B cell (primary cell): Measurements from ENCODE around the gene TCIRG1. TPM values are rescaled to one million over a fixed set of nuclear protein-coding genes. Genes with fewer than 3 reads are reported as not detected.

ENCODE experiments used
- ATAC-seq: fragments of 200-7000 bp; cut with Tn5 transposase; one replicate; pipeline ENCODE4 v1.10.0; 2021; ENCODE audit warnings: low read depth, mild to moderate bottlenecking, moderate number of reproducible peaks, moderate library complexity
- CTCF ChIA-PET: fragments of 350-600 bp; sonication (Branson Sonifier 250); formaldehyde crosslinking; loops from one replicate; lab custom pipeline; 2021; ENCODE audit warnings: antibody characterized with exemption, inconsistent platforms; lab: Charles Lee
- POLR2A ChIA-PET: fragments of 350-600 bp; sonication (Branson Sonifier 250); formaldehyde crosslinking; loops from one replicate; lab custom pipeline; 2021; ENCODE audit warnings: antibody characterized with exemption; lab: Charles Lee
- DNase-seq: peaks from one replicate; pipeline ENCODE4 v3.0.0; 2013
- H2AFZ ChIP-seq: 2 replicates; pipeline ENCODE4 v1.6.1; 2012; ENCODE audit warnings: mild to moderate bottlenecking, low read depth, low read length; ENCODE audit not compliant: insufficient read depth, poor library complexity, severe bottlenecking
- H3K27ac ChIP-seq, 2 donors: 1 replicate in 1 of 2; 2 replicates in 1 of 2; pipeline ENCODE4 v1.5.1; 2012 to 2013; ENCODE audit warnings: low read length in 2 of 2, mild to moderate bottlenecking in 2 of 2, moderate library complexity in 1 of 2
- H3K27me3 ChIP-seq, 4 experiments: fragments of 200-600 bp in 1 of 4; sonication (generic) in 1 of 4; replicated peaks in 1 of 4; 1 replicate in 2 of 4; 2 replicates in 2 of 4; pipeline versions ENCODE4 v1.6.1 to v1.7.0; 2013 to 2016; ENCODE audit warnings: low read length in 3 of 4, mild to moderate bottlenecking in 2 of 4, mixed read lengths in 1 of 4, moderate library complexity in 1 of 4; ENCODE audit not compliant: insufficient read depth in 4 of 4, control insufficient read depth in 3 of 4; ENCODE audit errors: control extremely low read depth in 1 of 4
- H3K36me3 ChIP-seq, 2 experiments: replicated peaks in 1 of 2; 1 replicate in 1 of 2; 2 replicates in 1 of 2; pipeline versions ENCODE4 v1.6.1 to v1.7.1; 2013; ENCODE audit warnings: low read length in 1 of 2; ENCODE audit not compliant: insufficient read depth in 2 of 2, control insufficient read depth in 1 of 2; ENCODE audit errors: control extremely low read depth in 1 of 2, extremely low read depth in 1 of 2
- H3K4me1 ChIP-seq, 2 donors: fragments of 200-600 bp in 1 of 2; sonication (generic) in 1 of 2; 1 replicate in 1 of 2; 2 replicates in 1 of 2; pipeline versions ENCODE4 v1.5.1 to v1.6.1; 2013 to 2017; ENCODE audit warnings: low read length in 2 of 2; ENCODE audit not compliant: control insufficient read depth in 2 of 2, insufficient read depth in 2 of 2
- H3K4me2 ChIP-seq: replicated peaks from 2 replicates; pipeline ENCODE3; 2012; ENCODE audit warnings: mild to moderate bottlenecking, low read depth, low read length; ENCODE audit not compliant: poor library complexity, severe bottlenecking
- H3K4me3 ChIP-seq, 5 experiments: fragments of 200-600 bp in 1 of 5; sonication (generic) in 1 of 5; 1 replicate in 3 of 5; 2 replicates in 2 of 5; pipeline versions ENCODE4 v1.5.1 to v1.7.0; 2011 to 2016; ENCODE audit warnings: low read length in 4 of 5, mild to moderate bottlenecking in 4 of 5, low read depth in 2 of 5, control low read depth in 1 of 5, moderate library complexity in 1 of 5; ENCODE audit not compliant: insufficient read depth in 1 of 5; ENCODE audit errors: control extremely low read depth in 1 of 5, extremely low read depth in 1 of 5
- H3K79me2 ChIP-seq: fragments of 200-600 bp; sonication (generic); one replicate; pipeline ENCODE4 v1.6.0; 2016; ENCODE audit warnings: low read length; ENCODE audit not compliant: control insufficient read depth, insufficient read depth
- H3K9ac ChIP-seq: fragments of 200-600 bp; sonication (generic); 2 replicates; pipeline ENCODE4 v1.6.1; 2017; ENCODE audit warnings: mild to moderate bottlenecking, low read length, moderate library complexity
- H3K9me3 ChIP-seq, 3 donors: one replicate each; pipeline versions ENCODE4 v1.6.1 to v1.7.1; 2013; ENCODE audit warnings: low read length in 2 of 3; ENCODE audit not compliant: control insufficient read depth in 2 of 3, insufficient read depth in 1 of 3; ENCODE audit errors: control extremely low read depth in 1 of 3
- H4K20me1 ChIP-seq: 2 replicates; pipeline ENCODE4 v1.6.0; 2012; ENCODE audit warnings: mild to moderate bottlenecking, low read length; ENCODE audit not compliant: insufficient read depth, control insufficient read depth, poor library complexity, severe bottlenecking
- H3K27ac Mint-ChIP-seq: one replicate; pipeline ENCODE4 v1.8.0; 2021; ENCODE audit warnings: mixed read lengths
- H3K27me3 Mint-ChIP-seq: one replicate; pipeline ENCODE4 v1.8.0; 2021; ENCODE audit warnings: mixed read lengths
- H3K4me1 Mint-ChIP-seq: one replicate; pipeline ENCODE4 v1.8.0; 2021; ENCODE audit warnings: mixed read lengths
- H3K4me3 Mint-ChIP-seq: one replicate; pipeline ENCODE4 v1.8.0; 2021; ENCODE audit warnings: mixed read lengths
- H3K9me3 Mint-ChIP-seq: one replicate; pipeline ENCODE4 v1.8.0; 2022; ENCODE audit warnings: mixed read lengths; ENCODE audit not compliant: insufficient read depth
- EZH2 ChIP-seq: IDR thresholded peaks from 2 replicates; pipeline ENCODE4 v1.6.1; 2012; ENCODE audit warnings: borderline replicate concordance, low read depth, mild to moderate bottlenecking, moderate library complexity, low read length; ENCODE audit not compliant: insufficient read depth, poor library complexity, severe bottlenecking
- WGBS: methylation state at CpG from one replicate; pipeline ENCODE4 v1.1.5; 2013; ENCODE audit warnings: missing lambda C conversion rate; ENCODE audit not compliant: insufficient coverage; 5-methylcytosine and 5-hydroxymethylcytosine counted together
- intact Hi-C: fragments of 100-400 bp; cut with micrococcal nuclease; formaldehyde crosslinking; loops from one replicate; pipeline ENCODE4 v1.10.0; 2022
- polyA plus RNA-seq: library from polyadenylated mRNA; depleted of rRNA; stranded (reverse); fragments of >200 nt; gene quantifications from 2 replicates; pipeline ENCODE4 v1.2.3, GENCODE V29; 2012
- total RNA-seq, 2 donors: library from RNA; stranded (reverse); fragments of 120-200 nt in 1 of 2; gene quantifications; 1 replicate in 1 of 2; 2 replicates in 1 of 2; pipeline versions ENCODE4 v1.2.3 to v1.2.4, GENCODE V29; 2013 to 2022
- TF ChIP-seq, protein P1 (sequence below): fragments of 200-600 bp; IDR thresholded peaks from one replicate; pipeline ENCODE4 v1.8.0; 2022; ENCODE audit warnings: antibody characterized with exemption, mild to moderate bottlenecking

TCIRG1 gene
- total and polyA plus RNA-seq, 2 donors (not counting 1 experiment from before 2014, with no cell fraction given): 305 to 725 TPM

DNA sequence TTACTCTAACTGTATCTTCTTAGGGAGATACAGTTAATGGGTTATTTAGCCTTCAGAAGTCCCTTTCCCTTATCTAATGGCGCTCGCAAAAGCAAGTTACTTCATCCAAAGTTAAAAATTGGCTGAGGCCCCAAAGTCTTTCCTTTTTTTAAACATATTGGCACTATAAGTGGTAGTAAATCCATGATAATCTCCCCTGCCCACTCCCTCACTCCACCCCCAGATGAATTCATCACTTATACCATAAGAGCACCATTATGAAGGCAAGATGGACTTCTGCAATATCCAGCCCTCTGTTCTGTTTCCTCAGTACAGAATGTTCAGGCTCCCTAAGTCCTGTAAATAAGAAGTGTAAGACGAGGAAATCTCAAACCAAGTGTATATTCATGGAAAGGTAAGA, 44.7 kb downstream of the TCIRG1 start:
- Histone ChIP-seq H3K4me3 (no peak overlapping the region), H3K9ac (no peak overlapping the region), H3K4me2 (no peak overlapping the region), H3K9me3 (no peaks in the 10 kb centered on the region), H3K27me3 (no peaks in the 10 kb centered on the region), H3K4me1 (no peaks in the 10 kb centered on the region), H2AFZ (no peak overlapping the region), H3K27ac (no peak overlapping the region), H4K20me1 (no peaks in the 10 kb centered on the region), H3K79me2 (peaks cover 5% of the 10 kb centered on the region), H3K36me3 (peaks cover 0 to 2% of the 10 kb centered on the region in 2 experiments)
- CTCF ChIA-PET: interaction anchor here (1.5 kb wide), 1 partner anchor 75 kb away, joined by 3 read pairs; no protein-coding TSS in a partner anchor
- no peak overlapping the region for H3K4me3 Mint-ChIP-seq
- no peak overlapping the region for H3K27ac Mint-ChIP-seq
- H3K27me3 Mint-ChIP-seq: no peaks in the 10 kb centered on the region
- intact Hi-C loops: no loop called here
- DNase-seq (no peak), ATAC-seq (no peak)
- no peaks in the 10 kb centered on the region for H3K4me1 Mint-ChIP-seq
- 88% methylated on average over 1 of the region's 3 CpGs for WGBS
- no peak for TF ChIP-seq EZH2
- TF ChIP-seq, protein P1, sequence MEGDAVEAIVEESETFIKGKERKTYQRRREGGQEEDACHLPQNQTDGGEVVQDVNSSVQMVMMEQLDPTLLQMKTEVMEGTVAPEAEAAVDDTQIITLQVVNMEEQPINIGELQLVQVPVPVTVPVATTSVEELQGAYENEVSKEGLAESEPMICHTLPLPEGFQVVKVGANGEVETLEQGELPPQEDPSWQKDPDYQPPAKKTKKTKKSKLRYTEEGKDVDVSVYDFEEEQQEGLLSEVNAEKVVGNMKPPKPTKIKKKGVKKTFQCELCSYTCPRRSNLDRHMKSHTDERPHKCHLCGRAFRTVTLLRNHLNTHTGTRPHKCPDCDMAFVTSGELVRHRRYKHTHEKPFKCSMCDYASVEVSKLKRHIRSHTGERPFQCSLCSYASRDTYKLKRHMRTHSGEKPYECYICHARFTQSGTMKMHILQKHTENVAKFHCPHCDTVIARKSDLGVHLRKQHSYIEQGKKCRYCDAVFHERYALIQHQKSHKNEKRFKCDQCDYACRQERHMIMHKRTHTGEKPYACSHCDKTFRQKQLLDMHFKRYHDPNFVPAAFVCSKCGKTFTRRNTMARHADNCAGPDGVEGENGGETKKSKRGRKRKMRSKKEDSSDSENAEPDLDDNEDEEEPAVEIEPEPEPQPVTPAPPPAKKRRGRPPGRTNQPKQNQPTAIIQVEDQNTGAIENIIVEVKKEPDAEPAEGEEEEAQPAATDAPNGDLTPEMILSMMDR: no peak
- H3K9me3 Mint-ChIP-seq: no peaks in the 10 kb centered on the region
- POLR2A ChIA-PET: interaction anchor here (0.6 kb wide), 1 partner anchor 29 kb away, joined by 3 read pairs; no protein-coding TSS in a partner anchor

- 96% methylated on average over 6 of the region's 8 CpGs for WGBS
- Mint-ChIP-seq H3K27ac (no peak overlapping the region), H3K27me3 (no peaks in the 10 kb centered on the region), H3K9me3 (no peaks in the 10 kb centered on the region), H3K4me1 (peaks cover 14% of the 10 kb centered on the region), H3K4me3 (no peak overlapping the region)
- Histone ChIP-seq H3K27ac (no peak overlapping the region), H3K4me1 (peaks cover 4 to 10% of the 10 kb centered on the region in 2 donors), H3K79me2 (peaks cover 7% of the 10 kb centered on the region), H3K27me3 (no peaks in the 10 kb centered on the region), H3K4me3 (no peak overlapping the region), H3K9me3 (no peaks in the 10 kb centered on the region), H3K4me2 (no peak overlapping the region), H3K9ac (no peak overlapping the region), H4K20me1 (no peaks in the 10 kb centered on the region), H3K36me3 (no peaks in the 10 kb centered on the region), H2AFZ (no peak overlapping the region)
- DNase-seq (no peak), ATAC-seq (no peak)
- TF ChIP-seq, protein P1: no peak
- TF ChIP-seq EZH2: no peak
- CTCF ChIA-PET: no interaction called here
- intact Hi-C loops: no loop called here
- POLR2A ChIA-PET: no interaction called here
Observed at GRCh38 chr11:68089679-68090078, 50.9 kb downstream of the TCIRG1 start.
